ENCODE measurements around the gene UNC13C.

- TF ChIP-seq EZH2 (IDR thresholded peaks at IDR 0.05) (no peak), ZBTB33 (IDR thresholded peaks at IDR 0.05; ENCODE audit: extremely low read depth, insufficient replicate concordance, low read length) (no peak), CTCF (IDR thresholded peaks at IDR 0.05 in 2 of 3, conservative IDR thresholded peaks at IDR 0.05 in 1 of 3; ENCODE audit: borderline replicate concordance in 1 of 3, insufficient read depth in 1 of 3, low read depth in 2 of 3, low read length in 2 of 3) (no peak), POLR2AphosphoS5 (IDR thresholded peaks at IDR 0.05; ENCODE audit: low read depth, low read length) (no peak), POLR2A (IDR thresholded peaks at IDR 0.05; ENCODE audit: borderline replicate concordance, extremely low read depth, insufficient read depth, insufficient read length) (no peak), MAX (IDR thresholded peaks at IDR 0.05) (no peak), ZFX (IDR thresholded peaks at IDR 0.05) (no peak)
Observed at GRCh38 chr15:54559405-54560069, 581.3 kb downstream of the UNC13C start.

Measured in HCT116 (cell line).